ENCODE measurements around the gene GPATCH8. TPM values are rescaled to one million over a fixed set of nuclear protein-coding genes. Genes with fewer than 3 reads are reported as not detected.

GPATCH8 gene
- total RNA-seq, 1 experiment from 2014 or later = 51.5 TPM

DNA sequence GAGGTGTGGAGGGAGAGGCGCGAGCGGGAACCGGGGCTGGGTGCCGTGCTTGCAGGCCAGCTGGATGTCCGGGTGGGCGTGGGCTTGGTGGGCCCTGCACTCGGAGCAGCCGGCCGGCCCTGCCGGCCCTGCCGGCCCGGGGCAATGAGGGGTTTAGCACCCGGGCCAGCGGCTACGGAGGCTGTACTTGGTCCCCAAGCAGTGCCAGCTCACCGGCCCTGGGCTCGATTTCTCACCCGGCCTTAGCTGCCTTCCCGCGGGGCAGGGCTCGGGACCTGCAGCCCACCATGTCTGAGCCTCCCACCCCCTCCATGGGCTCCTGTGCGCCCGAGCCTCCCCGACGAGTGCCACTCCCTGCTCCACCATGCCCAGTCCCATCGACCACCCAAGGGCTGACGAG, 24.7 kb upstream of the GPATCH8 start:
- no peaks in the 10 kb centered on the region for H3K4me1 ChIP-seq (ENCODE audit: insufficient read depth, low read length)
- no peak overlapping the region for H4K8ac ChIP-seq (replicated peaks; ENCODE audit: insufficient read length, low read depth, low read length)
- H3K9ac ChIP-seq (ENCODE audit: extremely low read depth, insufficient read length, low read length) = no peak overlapping the region
- no peak overlapping the region for H4K5ac ChIP-seq (ENCODE audit: insufficient read length, low read depth, low read length)
- no peak overlapping the region for H3K27ac Mint-ChIP-seq
- H3K4ac ChIP-seq (ENCODE audit: low read depth, low read length) = no peak overlapping the region
- H3K56ac ChIP-seq (ENCODE audit: insufficient read length, low read depth, low read length) = no peak overlapping the region
- H4K20me1 ChIP-seq (ENCODE audit: control insufficient read depth, insufficient read depth, insufficient read length) = no peaks in the 10 kb centered on the region
- H3K18ac ChIP-seq (ENCODE audit: insufficient read length, low read depth, low read length) = no peak overlapping the region
- no peak overlapping the region for H3K4me2 ChIP-seq (ENCODE audit: insufficient read depth, insufficient read length, low read length)
- H2BK120ac ChIP-seq (ENCODE audit: low read depth, low read length, poor library complexity, severe bottlenecking) = no peak overlapping the region
- peaks cover 15% of the 10 kb centered on the region for H3K27me3 Mint-ChIP-seq (ENCODE audit: low read depth)
- no peaks in the 10 kb centered on the region for H3K27me3 ChIP-seq (ENCODE audit: insufficient read depth, low read length)
- H2AFZ ChIP-seq (ENCODE audit: low read length) = no peak overlapping the region
- no peak overlapping the region for H2AK5ac ChIP-seq (ENCODE audit: insufficient read length, low read length)
- H3K23ac ChIP-seq (ENCODE audit: insufficient read length, low read depth, low read length) = no peak overlapping the region
- H2BK20ac ChIP-seq (ENCODE audit: low read depth, low read length, poor library complexity, severe bottlenecking) = no peak overlapping the region
- H3K79me1 ChIP-seq (ENCODE audit: insufficient read depth, low read depth, low read length, poor library complexity, severe bottlenecking) = no peaks in the 10 kb centered on the region
- H2BK5ac ChIP-seq (ENCODE audit: insufficient read length, low read length) = no peak overlapping the region
- no peaks in the 10 kb centered on the region for H3K9me3 ChIP-seq (ENCODE audit: control insufficient read depth, low read depth, low read length)
- H3K9me3 Mint-ChIP-seq = peaks cover 31 to 32% of the 10 kb centered on the region in 2 experiments
- WGBS (ENCODE audit: extremely low coverage, insufficient read length, low lambda C conversion rate) = no CpG with 5 or more reads among the region's 28 CpGs
- H3K36me3 Mint-ChIP-seq (ENCODE audit: insufficient read depth in 1 of 3, low read depth in 3 of 3) = peaks cover 5 to 12% (median 12%) of the 10 kb centered on the region in 3 experiments
- no peaks in the 10 kb centered on the region for H3K23me2 ChIP-seq (ENCODE audit: insufficient read length, low read depth, low read length, poor library complexity, severe bottlenecking)
- H3T11ph ChIP-seq (ENCODE audit: low read length) = no peak overlapping the region
- no peak overlapping the region for H4K91ac ChIP-seq (ENCODE audit: insufficient read length, low read depth, low read length)
- TF ChIP-seq, protein P1, sequence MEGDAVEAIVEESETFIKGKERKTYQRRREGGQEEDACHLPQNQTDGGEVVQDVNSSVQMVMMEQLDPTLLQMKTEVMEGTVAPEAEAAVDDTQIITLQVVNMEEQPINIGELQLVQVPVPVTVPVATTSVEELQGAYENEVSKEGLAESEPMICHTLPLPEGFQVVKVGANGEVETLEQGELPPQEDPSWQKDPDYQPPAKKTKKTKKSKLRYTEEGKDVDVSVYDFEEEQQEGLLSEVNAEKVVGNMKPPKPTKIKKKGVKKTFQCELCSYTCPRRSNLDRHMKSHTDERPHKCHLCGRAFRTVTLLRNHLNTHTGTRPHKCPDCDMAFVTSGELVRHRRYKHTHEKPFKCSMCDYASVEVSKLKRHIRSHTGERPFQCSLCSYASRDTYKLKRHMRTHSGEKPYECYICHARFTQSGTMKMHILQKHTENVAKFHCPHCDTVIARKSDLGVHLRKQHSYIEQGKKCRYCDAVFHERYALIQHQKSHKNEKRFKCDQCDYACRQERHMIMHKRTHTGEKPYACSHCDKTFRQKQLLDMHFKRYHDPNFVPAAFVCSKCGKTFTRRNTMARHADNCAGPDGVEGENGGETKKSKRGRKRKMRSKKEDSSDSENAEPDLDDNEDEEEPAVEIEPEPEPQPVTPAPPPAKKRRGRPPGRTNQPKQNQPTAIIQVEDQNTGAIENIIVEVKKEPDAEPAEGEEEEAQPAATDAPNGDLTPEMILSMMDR (conservative IDR thresholded peaks at IDR 0.05) = no peak
- H3K4me1 Mint-ChIP-seq = peaks cover 0 to 3% of the 10 kb centered on the region in 2 experiments; a peak in 1 of 4 replicates
- no peak overlapping the region for H3K14ac ChIP-seq (ENCODE audit: insufficient read depth, low read length)
- H3K79me2 ChIP-seq (ENCODE audit: insufficient read depth, low read length) = no peaks in the 10 kb centered on the region
- H3K4me3 Mint-ChIP-seq = no peak overlapping the region
- H2BK15ac ChIP-seq (ENCODE audit: low read depth, low read length) = no peak overlapping the region
- no peak overlapping the region for H2BK12ac ChIP-seq (ENCODE audit: insufficient read length, low read depth, low read length)
- no peak for DNase-seq
- no peak overlapping the region for H3K27ac ChIP-seq (ENCODE audit: insufficient read length, low read depth, low read length)
